Spleen (tissue), 11 donors: ENCODE data around the gene STUM. TPM values are rescaled to one million over a fixed set of nuclear protein-coding genes. Genes with fewer than 3 reads are reported as not detected.

Experiments used
- DNase-seq: peaks from one replicate; pipeline ENCODE4 v3.0.0-alpha.2; 2020
- H3K27ac ChIP-seq, 8 donors: fragments of 200-600 bp; sonication (generic) in 7 of 8; 1 replicate in 4 of 8; 2 replicates in 4 of 8; pipeline versions ENCODE4 v1.5.0 to v1.8.0; 2016 to 2021; ENCODE audit warnings: inconsistent platforms in 4 of 8, mild to moderate bottlenecking in 4 of 8, moderate library complexity in 1 of 8
- H3K27me3 ChIP-seq, 7 donors: fragments of 200-600 bp; sonication (generic) in 6 of 7; replicated peaks in 1 of 7; 1 replicate in 4 of 7; 2 replicates in 3 of 7; pipeline versions ENCODE4 v1.5.0 to v1.8.0; 2016 to 2021; ENCODE audit warnings: inconsistent platforms in 3 of 7, mild to moderate bottlenecking in 1 of 7
- H3K36me3 ChIP-seq, 6 donors: fragments of 200-600 bp; sonication (generic) in 5 of 6; 1 replicate in 4 of 6; 2 replicates in 2 of 6; pipeline versions ENCODE4 v1.5.0 to v1.8.0; 2016 to 2021; ENCODE audit warnings: inconsistent platforms in 2 of 6
- H3K4me1 ChIP-seq, 6 donors: fragments of 200-600 bp; sonication (generic) in 5 of 6; 1 replicate in 3 of 6; 2 replicates in 3 of 6; pipeline versions ENCODE4 v1.5.0 to v1.8.0; 2016 to 2021; ENCODE audit warnings: inconsistent platforms in 3 of 6
- H3K4me3 ChIP-seq, 8 donors: fragments of 200-600 bp; sonication (generic) in 7 of 8; 1 replicate in 4 of 8; 2 replicates in 4 of 8; pipeline versions ENCODE4 v1.5.0 to v1.8.0; 2016 to 2021; ENCODE audit warnings: inconsistent platforms in 4 of 8, mild to moderate bottlenecking in 4 of 8, moderate library complexity in 2 of 8
- H3K9me3 ChIP-seq, 8 donors: fragments of 200-600 bp; sonication (generic) in 7 of 8; 1 replicate in 4 of 8; 2 replicates in 4 of 8; pipeline versions ENCODE4 v1.5.0 to v1.8.0; 2016 to 2021; ENCODE audit warnings: inconsistent platforms in 4 of 8
- CTCF ChIP-seq, 11 experiments: fragments of 200-600 bp in 7 of 11; fragments of 450-650 bp in 4 of 11; sonication (generic) in 4 of 11; IDR thresholded peaks in 8 of 11; conservative IDR thresholded peaks in 3 of 11; 1 replicate in 7 of 11; 2 replicates in 4 of 11; pipeline versions ENCODE4 v1.4.0 to v1.8.0; 2016 to 2021; ENCODE audit warnings: antibody characterized with exemption in 11 of 11, inconsistent platforms in 4 of 11, mild to moderate bottlenecking in 1 of 11
- POLR2A ChIP-seq, 3 donors: fragments of 450-650 bp; IDR thresholded peaks; one replicate each; pipeline ENCODE4 v1.5.1; 2017; ENCODE audit warnings: antibody characterized with exemption in 3 of 3, mild to moderate bottlenecking in 1 of 3
- POLR2AphosphoS5 ChIP-seq, 3 donors: sonication (generic); formaldehyde crosslinking; IDR thresholded peaks; one replicate each; pipeline ENCODE4 v1.5.1; 2017; ENCODE audit warnings: antibody characterized with exemption in 3 of 3
- WGBS, 5 donors: extraction: QIAGEN DNeasy Blood & Tissue Kit in 3 of 5; methylation state at CpG; one replicate each; pipeline versions ENCODE4 v1.1.5 to v1.1.7; 2013 to 2018; 5-methylcytosine and 5-hydroxymethylcytosine counted together
- intact Hi-C: fragments of 100-400 bp; cut with DNase I; formaldehyde crosslinking; loops from one replicate; pipeline ENCODE4 v1.15.0; 2023; ENCODE audit warnings: low total_unique reads
- polyA plus RNA-seq, 3 donors: library from polyadenylated mRNA; stranded (reverse); fragments of 200-250 nt; gene quantifications; one replicate each; pipeline ENCODE4 v1.2.1, GENCODE V29; 2013
- total RNA-seq, 7 donors: library from RNA; depleted of rRNA in 3 of 7; stranded (reverse); fragments of >200 nt in 3 of 7; fragmentation: NEBNext Ultra II Directional in 4 of 7; extraction: Animal tissue kit (Norgen Biotek cat#: 25700) in 4 of 7; gene quantifications; one replicate each; pipeline versions ENCODE4 v1.1.0 to v1.2.1, GENCODE V29; 2016 to 2021
- donor health status: healthy with polysubstance abuse.
- donor health status: DM: no; HTN: no; CAD: no; lungs with moderate emphysema.
- donor health status: DM: no; HTN: no; CAD: no.
- donor health status: Bipolar disorder and iron deficiency.
- donor health status: healthy.
- donor health status: DM: no; HTN: no; CAD: no.
- donor health status: DM: yes; HTN: yes; CAD: no.

Gene STUM
- total and polyA plus RNA-seq, 10 donors = 0.11 to 2.8 (median 0.49) TPM

- Histone ChIP-seq H3K4me1 (peaks cover 28 to 75% (median 47%) of the 10 kb centered on the region in 6 donors), H3K4me3 (no peak overlapping the region), H3K9me3 (no peaks in the 10 kb centered on the region), H3K36me3 (peaks cover 3 to 82% (median 50%) of the 10 kb centered on the region in 6 donors), H3K27me3 (no peaks in the 10 kb centered on the region), H3K27ac (peak overlapping the region in 7 of 8 donors; percentile 10 to 87 (median 75))
- TF ChIP-seq POLR2AphosphoS5 (IDR thresholded peaks at IDR 0.05) (peak in 1 of 3 donors; percentile 25), POLR2A (IDR thresholded peaks at IDR 0.05) (no peak)
- WGBS, 5 donors = 70 to 79% (median 74%) methylated on average over 8 to 10 of the region's 10 CpGs
- intact Hi-C loops = no loop called here
- peak; percentile 77 for DNase-seq
Observed at GRCh38 chr1:226645279-226645976, 96.9 kb downstream of the STUM start.

GRCh38 chr1:226646026-226646869, 97.7 kb downstream of the STUM start:
- peak; percentile 73 for DNase-seq
- H3K4me3 ChIP-seq = no peak overlapping the region
- H3K4me1 ChIP-seq = peaks cover 28 to 67% (median 40%) of the 10 kb centered on the region in 6 donors
- intact Hi-C loops = no loop called here
- H3K27me3 ChIP-seq = no peaks in the 10 kb centered on the region
- WGBS, 5 donors = 87 to 95% (median 91%) methylated on average over 17 to 18 of the region's 18 CpGs
- H3K36me3 ChIP-seq = peaks cover 3 to 74% (median 43%) of the 10 kb centered on the region in 6 donors
- H3K9me3 ChIP-seq = no peaks in the 10 kb centered on the region
- TF ChIP-seq POLR2A (IDR thresholded peaks at IDR 0.05) = no peak
- TF ChIP-seq CTCF (IDR thresholded peaks at IDR 0.05 in 8 of 11, conservative IDR thresholded peaks at IDR 0.05 in 3 of 11) = no peak
- peak in 2 of 3 donors; percentile 4 to 39 for TF ChIP-seq POLR2AphosphoS5 (IDR thresholded peaks at IDR 0.05)
- H3K27ac ChIP-seq = peak overlapping the region in 4 of 8 donors; percentile 75 to 87 (median 80)

DNA sequence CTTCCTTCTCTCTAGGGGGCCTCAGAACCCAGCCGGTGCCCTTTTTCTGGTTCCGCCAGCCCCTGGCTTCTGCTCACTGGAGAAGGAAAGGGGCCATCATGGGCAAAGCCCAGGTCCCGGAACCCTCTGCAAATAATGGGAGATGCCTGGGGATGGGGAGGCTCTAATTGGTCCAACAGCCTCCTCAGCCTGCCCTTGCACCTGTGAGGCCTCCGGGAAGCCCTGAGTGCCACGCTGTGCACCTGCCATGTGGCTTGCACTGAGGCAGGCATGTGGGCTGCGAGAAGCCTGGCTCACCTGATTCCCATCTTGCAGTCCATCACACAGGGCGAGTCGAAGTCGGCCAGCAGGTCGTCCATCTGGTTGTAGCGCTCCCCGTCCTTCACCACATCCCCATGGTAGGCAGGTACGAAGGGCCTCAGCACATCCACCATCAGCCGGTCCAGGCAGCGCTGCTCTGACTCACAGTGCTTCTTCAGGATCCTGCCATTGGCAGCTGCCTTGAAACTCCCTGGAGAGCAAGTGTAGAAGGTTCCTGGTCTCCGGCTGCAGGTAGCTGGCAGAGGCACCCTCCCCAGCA, 98.4 kb downstream of the STUM start:
- peak; percentile 69 for DNase-seq
- WGBS, 5 donors = 94 to 98% (median 95%) methylated on average over 8 to 16 of the region's 16 CpGs
- TF ChIP-seq POLR2AphosphoS5 (IDR thresholded peaks at IDR 0.05) (peak in 1 of 3 donors; percentile 55), POLR2A (IDR thresholded peaks at IDR 0.05) (no peak)
- Histone ChIP-seq H3K36me3 (peaks cover 0 to 67% (median 36%) of the 10 kb centered on the region in 6 donors), H3K9me3 (no peaks in the 10 kb centered on the region), H3K27me3 (no peaks in the 10 kb centered on the region), H3K27ac (peak overlapping the region in 2 of 8 donors; percentile 80 to 87), H3K4me1 (peaks cover 28 to 60% (median 38%) of the 10 kb centered on the region in 6 donors), H3K4me3 (no peak overlapping the region)
- intact Hi-C loops = no loop called here

- H3K27me3 ChIP-seq = no peaks in the 10 kb centered on the region
- intact Hi-C loops = no loop called here
- 95 to 97% (median 95%) methylated on average over 6 to 8 of the region's 8 CpGs for WGBS, 5 donors
- peaks cover 0 to 59% (median 34%) of the 10 kb centered on the region in 6 donors for H3K36me3 ChIP-seq
- no peak overlapping the region for H3K4me3 ChIP-seq
- H3K27ac ChIP-seq = peak overlapping the region in 1 of 8 donors; percentile 3
- TF ChIP-seq POLR2AphosphoS5 (IDR thresholded peaks at IDR 0.05) (peak in 1 of 3 donors; percentile 41), CTCF (IDR thresholded peaks at IDR 0.05 in 8 of 11, conservative IDR thresholded peaks at IDR 0.05 in 3 of 11) (no peak)
- peak; percentile 66 for DNase-seq
- no peaks in the 10 kb centered on the region for H3K9me3 ChIP-seq
- peaks cover 26 to 52% (median 35%) of the 10 kb centered on the region in 6 donors for H3K4me1 ChIP-seq
Observed at GRCh38 chr1:226647719-226648118, 99.2 kb downstream of the STUM start.
